Brain microvascular endothelial cell (primary cell): ENCODE data around the gene FBXL16.

Source experiments
- DNase-seq: peaks from one replicate; pipeline ENCODE4 v3.0.0-alpha.2; 2020
- H3K27ac ChIP-seq: fragments of 250-450 bp; sonication (Bioruptor Pico); 2 replicates; pipeline ENCODE4 v1.5.1; 2020; ENCODE audit warnings: mild to moderate bottlenecking, moderate library complexity
- H3K27me3 ChIP-seq: fragments of 250-450 bp; sonication (Bioruptor Pico); replicated peaks from 2 replicates; pipeline ENCODE4 v1.5.1; 2020; ENCODE audit warnings: mild to moderate bottlenecking
- H3K36me3 ChIP-seq: fragments of 250-450 bp; sonication (Bioruptor Pico); replicated peaks from 2 replicates; pipeline ENCODE4 v1.5.1; 2020; ENCODE audit warnings: mild to moderate bottlenecking
- H3K4me3 ChIP-seq: 2 replicates; pipeline ENCODE4 v1.5.1; 2011; ENCODE audit warnings: low read depth, mild to moderate bottlenecking, control low read depth, low read length, moderate library complexity
- in situ Hi-C: cut with HindIII; loops from 2 replicates; pipeline ENCODE4 v1.10.0; 2017; ENCODE audit warnings: low sequenced_read_pairs, low pct_ligation_motif_present
- TF ChIP-seq, protein P1 (sequence below): IDR thresholded peaks from 2 replicates; pipeline ENCODE4 v1.5.1; 2011; ENCODE audit warnings: low read depth, mild to moderate bottlenecking, moderate library complexity, low read length, control low read depth, inconsistent platforms; ENCODE audit errors: missing control alignments

The FBXL16 gene

DNA sequence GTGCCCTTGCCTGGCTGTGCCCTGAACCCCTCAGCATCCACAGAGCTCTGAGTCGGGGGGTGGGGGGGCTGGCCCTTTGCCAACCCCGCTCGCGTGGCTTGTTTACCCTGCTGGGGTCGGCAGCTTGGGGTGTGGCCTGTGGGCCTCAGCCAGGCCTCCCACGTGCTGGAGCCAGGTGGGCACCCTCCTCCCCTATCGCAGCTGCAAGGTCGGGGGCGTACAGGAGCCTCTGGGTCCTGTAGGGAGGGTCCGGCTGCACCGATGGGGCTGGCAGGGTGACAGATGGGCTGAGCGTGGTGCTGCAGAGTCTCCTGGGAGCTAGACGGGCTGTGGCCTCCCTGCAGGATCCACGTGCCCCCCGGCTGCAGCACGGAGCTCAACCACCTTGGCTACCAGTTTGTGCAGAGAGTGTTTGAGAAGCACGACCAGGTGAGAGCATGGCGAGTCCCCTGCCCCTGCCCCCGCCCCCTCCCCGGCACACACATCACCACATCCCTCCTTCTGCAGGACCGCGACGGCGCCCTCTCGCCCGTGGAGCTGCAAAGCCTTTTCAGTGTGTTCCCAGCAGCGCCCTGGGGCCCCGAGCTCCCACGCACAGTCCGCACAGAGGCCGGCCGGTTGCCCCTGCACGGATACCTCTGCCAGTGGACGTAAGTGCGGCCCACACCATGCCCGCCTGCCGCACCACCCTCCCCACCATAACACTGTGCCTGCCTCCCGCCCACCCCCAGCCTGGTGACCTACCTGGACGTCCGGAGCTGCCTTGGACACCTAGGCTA lies 34.1 kb downstream of the FBXL16 start:
- TF ChIP-seq, protein P1, sequence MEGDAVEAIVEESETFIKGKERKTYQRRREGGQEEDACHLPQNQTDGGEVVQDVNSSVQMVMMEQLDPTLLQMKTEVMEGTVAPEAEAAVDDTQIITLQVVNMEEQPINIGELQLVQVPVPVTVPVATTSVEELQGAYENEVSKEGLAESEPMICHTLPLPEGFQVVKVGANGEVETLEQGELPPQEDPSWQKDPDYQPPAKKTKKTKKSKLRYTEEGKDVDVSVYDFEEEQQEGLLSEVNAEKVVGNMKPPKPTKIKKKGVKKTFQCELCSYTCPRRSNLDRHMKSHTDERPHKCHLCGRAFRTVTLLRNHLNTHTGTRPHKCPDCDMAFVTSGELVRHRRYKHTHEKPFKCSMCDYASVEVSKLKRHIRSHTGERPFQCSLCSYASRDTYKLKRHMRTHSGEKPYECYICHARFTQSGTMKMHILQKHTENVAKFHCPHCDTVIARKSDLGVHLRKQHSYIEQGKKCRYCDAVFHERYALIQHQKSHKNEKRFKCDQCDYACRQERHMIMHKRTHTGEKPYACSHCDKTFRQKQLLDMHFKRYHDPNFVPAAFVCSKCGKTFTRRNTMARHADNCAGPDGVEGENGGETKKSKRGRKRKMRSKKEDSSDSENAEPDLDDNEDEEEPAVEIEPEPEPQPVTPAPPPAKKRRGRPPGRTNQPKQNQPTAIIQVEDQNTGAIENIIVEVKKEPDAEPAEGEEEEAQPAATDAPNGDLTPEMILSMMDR: no peak
- in situ Hi-C loops: no loop called here
- no peak for DNase-seq
- H3K27ac ChIP-seq: no peak overlapping the region
- no peak overlapping the region for H3K4me3 ChIP-seq
- H3K27me3 ChIP-seq: no peaks in the 10 kb centered on the region
- peaks cover 51% of the 10 kb centered on the region for H3K36me3 ChIP-seq

DNA sequence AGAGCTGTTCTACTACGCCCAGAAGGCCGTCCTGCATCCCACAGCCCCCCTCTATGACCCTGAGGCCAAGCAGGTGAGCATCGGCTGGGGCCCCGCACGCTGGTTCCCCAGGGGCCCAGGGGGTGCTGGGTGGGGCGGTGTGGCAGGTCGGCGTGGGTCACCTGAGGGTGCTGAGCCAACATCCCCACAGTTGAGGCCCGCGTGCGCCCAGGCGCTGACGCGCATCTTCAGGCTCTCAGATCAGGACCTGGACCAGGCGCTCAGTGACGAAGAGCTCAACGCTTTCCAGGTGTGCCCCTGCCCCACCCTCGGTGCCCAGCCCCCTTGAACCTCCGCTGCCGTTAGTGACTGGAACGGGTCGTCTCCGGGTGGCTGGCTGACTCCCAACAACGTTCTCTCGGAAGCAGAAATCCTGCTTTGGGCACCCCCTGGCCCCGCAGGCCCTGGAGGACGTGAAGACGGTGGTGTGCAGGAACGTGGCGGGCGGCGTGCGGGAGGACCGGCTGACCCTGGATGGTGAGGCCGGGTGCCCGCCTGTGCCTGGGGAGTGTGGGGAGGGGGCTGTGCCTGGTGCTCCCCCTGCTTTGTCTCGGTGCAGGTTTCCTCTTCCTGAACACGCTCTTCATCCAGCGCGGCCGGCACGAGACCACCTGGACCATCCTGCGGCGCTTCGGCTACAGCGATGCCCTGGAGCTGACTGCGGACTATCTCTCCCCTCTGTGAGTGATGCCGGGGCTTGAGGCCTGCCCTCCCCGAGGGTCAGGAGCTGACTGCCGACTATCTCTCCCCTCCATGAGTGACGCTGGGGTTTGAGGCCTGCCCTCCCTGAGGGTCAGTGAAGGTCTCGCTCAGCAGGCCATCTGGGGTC lies 34.9 kb downstream of the FBXL16 start:
- no peak for DNase-seq
- TF ChIP-seq, protein P1: no peak
- H3K27me3 ChIP-seq: no peaks in the 10 kb centered on the region
- H3K36me3 ChIP-seq: peaks cover 51% of the 10 kb centered on the region
- in situ Hi-C loops: no loop called here
- no peak overlapping the region for H3K27ac ChIP-seq
- H3K4me3 ChIP-seq: no peak overlapping the region

DNA sequence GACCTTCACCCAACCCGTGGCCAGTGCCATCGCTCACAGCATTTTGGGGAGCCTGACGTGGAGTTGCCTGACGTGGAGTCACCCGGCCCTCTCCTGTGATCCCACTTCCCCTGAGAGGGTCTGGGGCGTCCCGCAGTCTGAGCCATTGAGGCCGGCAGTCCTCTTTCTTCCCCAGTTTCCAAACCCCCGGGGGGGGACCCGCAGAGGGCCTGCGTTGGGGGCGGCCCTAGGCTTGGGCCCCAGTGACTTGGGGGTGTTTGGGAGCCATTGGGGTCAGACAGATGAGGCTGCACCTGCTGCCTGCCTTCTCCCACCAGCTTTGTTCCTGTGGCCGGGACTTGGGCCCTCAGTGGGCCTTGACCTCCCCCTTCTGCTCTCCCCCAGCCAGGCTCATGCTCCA lies 35.9 kb downstream of the FBXL16 start:
- H3K4me3 ChIP-seq: peak overlapping the region; percentile 85
- H3K27ac ChIP-seq: no peak overlapping the region
- H3K27me3 ChIP-seq: no peaks in the 10 kb centered on the region
- in situ Hi-C loops: no loop called here
- DNase-seq: no peak
- H3K36me3 ChIP-seq: peaks cover 50% of the 10 kb centered on the region
- TF ChIP-seq, protein P1: no peak

DNA sequence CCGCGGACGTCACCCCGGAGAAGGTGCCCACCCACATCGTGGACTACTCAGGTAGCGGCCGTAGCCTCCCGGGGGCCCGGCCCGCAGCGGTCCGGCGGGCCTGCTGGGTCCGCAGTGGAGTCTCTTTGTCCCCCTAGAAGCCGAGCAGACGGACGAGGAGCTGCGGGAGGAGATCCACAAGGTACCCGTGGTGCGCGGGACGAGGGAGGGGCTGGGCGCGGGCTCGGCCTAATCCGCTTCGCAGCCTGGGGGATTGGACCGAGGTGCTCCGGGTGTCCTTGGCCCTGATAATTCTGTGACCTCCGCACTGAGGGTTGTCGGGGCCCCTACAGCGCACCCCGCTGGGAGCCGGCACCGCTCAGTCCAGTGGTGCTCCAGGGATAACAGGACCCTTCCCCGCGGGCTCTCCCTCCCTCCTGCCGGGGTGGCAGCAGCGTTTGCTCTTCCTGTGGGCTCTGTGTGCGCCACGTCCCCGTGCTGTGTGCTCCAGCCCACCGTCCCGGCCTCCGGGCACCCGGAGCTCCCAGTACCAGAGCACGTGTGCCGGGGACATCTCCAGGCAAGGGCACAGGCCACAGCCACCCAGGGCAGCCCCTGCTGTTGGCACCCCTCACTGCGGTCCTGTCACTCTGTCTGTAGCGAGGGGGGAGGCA lies 37.0 kb downstream of the FBXL16 start:
- TF ChIP-seq, protein P1: no peak
- peaks cover 42% of the 10 kb centered on the region for H3K36me3 ChIP-seq
- peak overlapping the region; percentile 85 for H3K4me3 ChIP-seq
- H3K27me3 ChIP-seq: no peaks in the 10 kb centered on the region
- no peak for DNase-seq
- peak overlapping the region; percentile 44 for H3K27ac ChIP-seq
- in situ Hi-C loops: no loop called here

DNA sequence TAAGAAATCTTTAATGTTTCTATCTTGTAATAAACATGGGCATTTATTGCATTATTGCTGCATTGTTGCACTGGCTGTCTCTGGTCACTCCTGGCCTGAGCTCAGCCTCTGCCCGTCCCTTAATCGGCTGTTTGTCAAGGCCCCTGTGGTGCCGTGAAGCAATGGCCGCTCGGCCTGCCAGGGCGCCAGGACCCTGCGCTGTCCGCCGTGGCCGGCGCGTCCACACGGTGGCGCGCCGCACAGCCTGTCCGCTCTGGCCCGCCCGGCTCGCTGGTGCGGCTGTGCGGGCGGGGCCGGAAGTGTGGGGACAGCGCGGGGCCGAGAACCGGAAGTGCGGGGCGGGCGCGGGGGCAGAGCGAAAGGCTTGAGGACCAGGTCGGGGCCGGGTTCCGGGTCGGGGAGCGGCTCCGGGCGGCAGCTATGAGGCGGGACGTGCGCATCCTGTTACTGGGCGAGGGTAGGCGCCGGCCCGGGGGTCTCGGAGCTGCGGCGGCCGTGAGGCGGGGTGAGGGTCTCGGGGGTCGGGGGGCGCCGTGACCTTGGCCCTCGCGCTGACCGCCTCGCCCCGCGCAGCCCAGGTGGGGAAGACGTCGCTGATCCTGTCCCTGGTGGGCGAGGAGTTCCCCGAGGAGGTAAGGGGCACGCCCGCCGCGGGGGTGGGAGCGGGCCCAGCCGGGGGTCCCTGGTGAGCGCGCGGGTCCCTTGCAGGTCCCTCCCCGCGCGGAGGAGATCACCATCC lies 37.7 kb downstream of the FBXL16 start, which contains the start of gene RHOT2:
Gene RHOT2, plus strand, starts transcription at position 353 of the 739 bp plus-strand sequence. Its CDS starts 68 bp downstream, at position 421.
- peak; percentile 80 for DNase-seq
- in situ Hi-C loops: no loop called here
- peak within 1 kb of the TSS; percentile 85 for H3K4me3 ChIP-seq
- H3K27ac ChIP-seq: peak within 1 kb of the TSS; percentile 44
- TF ChIP-seq, protein P1: peak; percentile 57
- no peaks in the 10 kb centered on the region for H3K27me3 ChIP-seq
- H3K36me3 ChIP-seq: peaks cover 36% of the 10 kb centered on the region
